Panc1 (cell line): ENCODE data around the gene IFIT3.

Experiments
- CTCF ChIP-seq: fragments of 450-650 bp; IDR thresholded peaks from 2 replicates; pipeline ENCODE4 v1.5.1; 2017; ENCODE audit warnings: mild to moderate bottlenecking
- REST ChIP-seq, 2 experiments: IDR thresholded peaks; 2 replicates each; pipeline ENCODE4 v1.6.1; 2011 to 2012; ENCODE audit warnings: low read depth in 2 of 2, control low read depth in 1 of 2, low read length in 1 of 2, mild to moderate bottlenecking in 1 of 2, moderate library complexity in 1 of 2; ENCODE audit not compliant: insufficient read depth in 1 of 2
- SIN3A ChIP-seq: IDR thresholded peaks from 2 replicates; pipeline ENCODE4 v1.6.1; 2012; ENCODE audit warnings: low read depth, mild to moderate bottlenecking, low read length, moderate library complexity, borderline replicate concordance; ENCODE audit not compliant: insufficient read depth

- TF ChIP-seq CTCF: no peak
- no peak for TF ChIP-seq REST (IDR thresholded peaks at IDR 0.05; ENCODE audit: insufficient read depth in 1 of 2, low read depth in 2 of 2, low read length in 1 of 2)
- TF ChIP-seq SIN3A: no peak
These were observed 25.2 kb upstream of the IFIT3 start for GRCh38 chr10:89302625-89303024.
